NCI-H1048 (cell line): ENCODE measurements around the gene TBCCD1.
"Not testable (repeated sequence)": the region's sequence is repeated elsewhere in the genome, so short reads cannot be mapped to it uniquely, and the experiment has no call there.

ENCODE experiments used
- DNase-seq: peaks from one replicate; lab custom pipeline; 2025; lab: John Stamatoyannopoulos, UW

TBCCD1 gene

GRCh38 chr3:186596568-186597287 lies 29.6 kb upstream of the TBCCD1 start:
- no peak for DNase-seq

- DNase-seq = no peak
Observed at GRCh38 chr3:186594591-186595113, 27.5 kb upstream of the TBCCD1 start.

- DNase-seq = no peak
Observed at GRCh38 chr3:186593862-186594261, 26.7 kb upstream of the TBCCD1 start.

GRCh38 chr3:186592682-186593081 lies 25.5 kb upstream of the TBCCD1 start:
- no peak for DNase-seq

GRCh38 chr3:186590580-186591295 lies 23.6 kb upstream of the TBCCD1 start:
- DNase-seq = no peak

- DNase-seq = no peak
Observed at GRCh38 chr3:186589856-186590579, 22.9 kb upstream of the TBCCD1 start.

GRCh38 chr3:186589121-186589520 lies 22.0 kb upstream of the TBCCD1 start:
- no peak for DNase-seq

GRCh38 chr3:186588632-186589031 lies 21.5 kb upstream of the TBCCD1 start:
- no peak for DNase-seq

- DNase-seq = no peak
Observed at GRCh38 chr3:186587183-186587582, 20.0 kb upstream of the TBCCD1 start.

- not testable (repeated sequence) for DNase-seq
Observed at GRCh38 chr3:186586245-186586644, 19.1 kb upstream of the TBCCD1 start.

GRCh38 chr3:186583831-186584230 lies 16.7 kb upstream of the TBCCD1 start:
- DNase-seq = no peak

- no peak for DNase-seq
Observed at GRCh38 chr3:186582541-186582940, 15.4 kb upstream of the TBCCD1 start.

GRCh38 chr3:186580785-186581184 lies 13.6 kb upstream of the TBCCD1 start:
- DNase-seq = no peak

- no peak for DNase-seq
Observed at GRCh38 chr3:186577521-186577920, 10.4 kb upstream of the TBCCD1 start.

- no peak for DNase-seq
Observed at GRCh38 chr3:186571644-186572013, 4.5 kb upstream of the TBCCD1 start.

- no peak for DNase-seq
Observed at GRCh38 chr3:186570941-186571643, 4.0 kb upstream of the TBCCD1 start.

GRCh38 chr3:186570096-186570940 lies 3.2 kb upstream of the TBCCD1 start, which contains the start of gene DNAJB11:
DNAJB11 (plus strand) TSS chr3:186570720; CDS start chr3:186570898, 178 bp downstream.
- DNase-seq = peak; percentile 99

- no peak for DNase-seq
Observed at GRCh38 chr3:186569779-186570095, 2.6 kb upstream of the TBCCD1 start.

GRCh38 chr3:186569361-186569760 lies 2.2 kb upstream of the TBCCD1 start:
- not testable (repeated sequence) for DNase-seq

- no peak for DNase-seq
Observed at GRCh38 chr3:186566772-186567071, 417 bp downstream of the TBCCD1 start.

GRCh38 chr3:186564586-186564985 lies 2.6 kb downstream of the TBCCD1 start:
- no peak for DNase-seq
